Activated CD4-positive, alpha-beta memory T cell treated with anti-CD3 and anti-CD28 coated beads, Interleukin-2, amount 10 ng/mL, durations not matched to agents 7 days and 5 days (primary cell): Measurements from ENCODE around the gene FAT1. TPM values are rescaled to one million over a fixed set of nuclear protein-coding genes. Genes with fewer than 3 reads are reported as not detected.
"Not testable (repeated sequence)": the region's sequence is repeated elsewhere in the genome, so short reads cannot be mapped to it uniquely, and the experiment has no call there.

ENCODE experiments used
- CTCF ChIA-PET: fragments of 350-600 bp; sonication (Branson Sonifier 250); formaldehyde crosslinking; loops from one replicate; lab custom pipeline; 2021; ENCODE audit warnings: antibody characterized with exemption, inconsistent platforms; lab: Charles Lee
- POLR2A ChIA-PET: fragments of 350-600 bp; sonication (Branson Sonifier 250); formaldehyde crosslinking; loops from one replicate; lab custom pipeline; 2021; ENCODE audit warnings: antibody characterized with exemption; lab: Charles Lee
- DNase-seq: peaks from one replicate; pipeline ENCODE4 v3.0.0-alpha.2; 2020
- H3K27ac Mint-ChIP-seq: one replicate; pipeline ENCODE4 v1.8.0; 2021; ENCODE audit warnings: mild to moderate bottlenecking, mixed read lengths
- H3K27me3 Mint-ChIP-seq: one replicate; pipeline ENCODE4 v1.8.0; 2021; ENCODE audit warnings: mixed read lengths
- H3K36me3 Mint-ChIP-seq: one replicate; pipeline ENCODE4 v1.8.0; 2021; ENCODE audit warnings: low read depth, mixed read lengths
- H3K4me1 Mint-ChIP-seq: one replicate; pipeline ENCODE4 v1.8.0; 2021; ENCODE audit warnings: mixed read lengths
- H3K4me3 Mint-ChIP-seq: one replicate; pipeline ENCODE4 v1.8.0; 2021; ENCODE audit warnings: mild to moderate bottlenecking, mixed read lengths
- H3K9me3 Mint-ChIP-seq: one replicate; pipeline ENCODE4 v1.8.0; 2021; ENCODE audit warnings: mixed read lengths
- total RNA-seq, 2 experiments: library from RNA; stranded (reverse); gene quantifications; one replicate each; pipeline ENCODE4 v1.2.3, GENCODE V29; 2021

Gene FAT1
- total RNA-seq, 2 experiments from 2014 or later = 0.03 TPM

GRCh38 chr4:186759990-186760389, 36.3 kb upstream of the FAT1 start:
- no peak overlapping the region for H3K27ac Mint-ChIP-seq
- CTCF ChIA-PET = interaction anchor here (0.6 kb wide), 1 partner anchor 437 kb away, joined by 3 read pairs; no protein-coding TSS in a partner anchor
- H3K4me3 Mint-ChIP-seq = no peak overlapping the region
- no peak for DNase-seq
- H3K27me3 Mint-ChIP-seq = no peaks in the 10 kb centered on the region
- H3K36me3 Mint-ChIP-seq = no peaks in the 10 kb centered on the region
- no peaks in the 10 kb centered on the region for H3K4me1 Mint-ChIP-seq
- peaks cover 15% of the 10 kb centered on the region for H3K9me3 Mint-ChIP-seq
- POLR2A ChIA-PET = no interaction called here

GRCh38 chr4:186758929-186759682, 35.5 kb upstream of the FAT1 start:
- no peaks in the 10 kb centered on the region for H3K27me3 Mint-ChIP-seq
- no peak overlapping the region for H3K4me3 Mint-ChIP-seq
- ChIA-PET CTCF (no interaction called here), POLR2A (no interaction called here)
- H3K4me1 Mint-ChIP-seq = no peaks in the 10 kb centered on the region
- H3K27ac Mint-ChIP-seq = no peak overlapping the region
- DNase-seq = no peak
- H3K9me3 Mint-ChIP-seq = peaks cover 15% of the 10 kb centered on the region
- H3K36me3 Mint-ChIP-seq = no peaks in the 10 kb centered on the region

- Mint-ChIP-seq H3K4me3 (no peak overlapping the region), H3K36me3 (no peaks in the 10 kb centered on the region), H3K9me3 (peaks cover 15% of the 10 kb centered on the region), H3K4me1 (no peaks in the 10 kb centered on the region), H3K27me3 (no peaks in the 10 kb centered on the region), H3K27ac (no peak overlapping the region)
- POLR2A ChIA-PET = no interaction called here
- DNase-seq = no peak
- CTCF ChIA-PET = no interaction called here
These were observed 34.2 kb upstream of the FAT1 start for GRCh38 chr4:186757696-186758355.

- H3K27me3 Mint-ChIP-seq, H3K4me3 Mint-ChIP-seq, H3K36me3 Mint-ChIP-seq, H3K4me1 Mint-ChIP-seq, POLR2A ChIA-PET, H3K27ac Mint-ChIP-seq, CTCF ChIA-PET, DNase-seq: not testable (repeated sequence)
- H3K9me3 Mint-ChIP-seq = peaks cover 15% of the 10 kb centered on the region
These were observed 32.9 kb upstream of the FAT1 start for GRCh38 chr4:186756550-186756949.

- ChIA-PET CTCF (no interaction called here), POLR2A (interaction anchor here (0.6 kb wide), 1 partner anchor 526 kb away, joined by 3 read pairs; no protein-coding TSS in a partner anchor)
- Mint-ChIP-seq H3K4me1 (no peaks in the 10 kb centered on the region), H3K4me3 (no peak overlapping the region), H3K27me3 (no peaks in the 10 kb centered on the region), H3K9me3 (peaks cover 15% of the 10 kb centered on the region), H3K27ac (no peak overlapping the region), H3K36me3 (no peaks in the 10 kb centered on the region)
- DNase-seq = no peak
These were observed 32.2 kb upstream of the FAT1 start for GRCh38 chr4:186755550-186756519.

- CTCF ChIA-PET = no interaction called here
- POLR2A ChIA-PET = interaction anchor here (0.6 kb wide), 1 partner anchor 526 kb away, joined by 3 read pairs; no protein-coding TSS in a partner anchor
- Mint-ChIP-seq H3K4me1 (no peaks in the 10 kb centered on the region), H3K4me3 (no peak overlapping the region), H3K27me3 (no peaks in the 10 kb centered on the region), H3K27ac (no peak overlapping the region), H3K9me3 (peaks cover 15% of the 10 kb centered on the region), H3K36me3 (no peaks in the 10 kb centered on the region)
- DNase-seq = no peak
These were observed 31.3 kb upstream of the FAT1 start for GRCh38 chr4:186754976-186755375.

GRCh38 chr4:186752325-186752724, 28.7 kb upstream of the FAT1 start:
- CTCF ChIA-PET = no interaction called here
- H3K4me1 Mint-ChIP-seq = no peaks in the 10 kb centered on the region
- peaks cover 10% of the 10 kb centered on the region for H3K9me3 Mint-ChIP-seq
- H3K4me3 Mint-ChIP-seq = no peak overlapping the region
- DNase-seq = no peak
- no peak overlapping the region for H3K27ac Mint-ChIP-seq
- H3K36me3 Mint-ChIP-seq = no peaks in the 10 kb centered on the region
- POLR2A ChIA-PET = no interaction called here
- no peaks in the 10 kb centered on the region for H3K27me3 Mint-ChIP-seq

GRCh38 chr4:186749611-186750281, 26.1 kb upstream of the FAT1 start:
- DNase-seq = no peak
- CTCF ChIA-PET = no interaction called here
- H3K9me3 Mint-ChIP-seq = peaks cover 2% of the 10 kb centered on the region
- no peaks in the 10 kb centered on the region for H3K36me3 Mint-ChIP-seq
- H3K4me3 Mint-ChIP-seq = no peak overlapping the region
- POLR2A ChIA-PET = no interaction called here
- H3K4me1 Mint-ChIP-seq = no peaks in the 10 kb centered on the region
- H3K27me3 Mint-ChIP-seq = no peaks in the 10 kb centered on the region
- H3K27ac Mint-ChIP-seq = no peak overlapping the region

GRCh38 chr4:186746581-186746980, 22.9 kb upstream of the FAT1 start:
- H3K4me1 Mint-ChIP-seq = no peaks in the 10 kb centered on the region
- ChIA-PET CTCF (no interaction called here), POLR2A (no interaction called here)
- no peak overlapping the region for H3K4me3 Mint-ChIP-seq
- DNase-seq = no peak
- no peaks in the 10 kb centered on the region for H3K36me3 Mint-ChIP-seq
- H3K9me3 Mint-ChIP-seq = peaks cover 2% of the 10 kb centered on the region
- no peaks in the 10 kb centered on the region for H3K27me3 Mint-ChIP-seq
- no peak overlapping the region for H3K27ac Mint-ChIP-seq

GRCh38 chr4:186743261-186743660, 19.6 kb upstream of the FAT1 start:
- peaks cover 2% of the 10 kb centered on the region for H3K9me3 Mint-ChIP-seq
- ChIA-PET POLR2A (no interaction called here), CTCF (no interaction called here)
- no peaks in the 10 kb centered on the region for H3K36me3 Mint-ChIP-seq
- no peak overlapping the region for H3K27ac Mint-ChIP-seq
- DNase-seq = no peak
- H3K4me1 Mint-ChIP-seq = no peaks in the 10 kb centered on the region
- no peaks in the 10 kb centered on the region for H3K27me3 Mint-ChIP-seq
- H3K4me3 Mint-ChIP-seq = no peak overlapping the region

GRCh38 chr4:186740822-186741221, 17.2 kb upstream of the FAT1 start:
- ChIA-PET CTCF (no interaction called here), POLR2A (no interaction called here)
- H3K4me1 Mint-ChIP-seq = no peaks in the 10 kb centered on the region
- no peak for DNase-seq
- no peak overlapping the region for H3K27ac Mint-ChIP-seq
- H3K4me3 Mint-ChIP-seq = no peak overlapping the region
- H3K27me3 Mint-ChIP-seq = no peaks in the 10 kb centered on the region
- no peaks in the 10 kb centered on the region for H3K36me3 Mint-ChIP-seq
- peaks cover 2% of the 10 kb centered on the region for H3K9me3 Mint-ChIP-seq

- ChIA-PET POLR2A (no interaction called here), CTCF (no interaction called here)
- no peaks in the 10 kb centered on the region for H3K27me3 Mint-ChIP-seq
- H3K36me3 Mint-ChIP-seq = no peaks in the 10 kb centered on the region
- no peaks in the 10 kb centered on the region for H3K4me1 Mint-ChIP-seq
- no peak for DNase-seq
- H3K9me3 Mint-ChIP-seq = peaks cover 2% of the 10 kb centered on the region
- no peak overlapping the region for H3K4me3 Mint-ChIP-seq
- no peak overlapping the region for H3K27ac Mint-ChIP-seq
These were observed 16.3 kb upstream of the FAT1 start for GRCh38 chr4:186739802-186740434.
